CD4-positive, alpha-beta T cell (primary cell): ENCODE results near the gene MYOM3. TPM values are rescaled to one million over a fixed set of nuclear protein-coding genes. Genes with fewer than 3 reads are reported as not detected.

Experiments used
- ATAC-seq: fragments of 200-7000 bp; cut with Tn5 transposase; one replicate; pipeline ENCODE4 v1.10.0; 2022; ENCODE audit warnings: mild to moderate bottlenecking; ENCODE audit not compliant: poor library complexity
- CTCF ChIA-PET: fragments of 350-600 bp; sonication (Branson Sonifier 250); formaldehyde crosslinking; loops from one replicate; lab custom pipeline; 2021; ENCODE audit warnings: antibody characterized with exemption, inconsistent platforms; lab: Charles Lee
- POLR2A ChIA-PET: fragments of 350-600 bp; sonication (Branson Sonifier 250); formaldehyde crosslinking; loops from one replicate; lab custom pipeline; 2021; ENCODE audit warnings: antibody characterized with exemption, inconsistent platforms; lab: Charles Lee
- DNase-seq, 14 experiments: peaks; one replicate each; pipeline ENCODE4 v3.0.0-alpha.2; 2013 to 2020; ENCODE audit warnings: mixed read lengths in 2 of 14
- H3K27ac ChIP-seq, 2 donors: one replicate each; pipeline versions ENCODE4 v1.5.1 to v1.7.0; 2013; ENCODE audit warnings: low read length in 2 of 2, low read depth in 1 of 2, mild to moderate bottlenecking in 1 of 2
- H3K27me3 ChIP-seq, 2 experiments: 1 replicate in 1 of 2; 2 replicates in 1 of 2; pipeline versions ENCODE4 v1.6.1 to v1.7.0; 2013; ENCODE audit warnings: low read length in 2 of 2, control low read depth in 1 of 2, mild to moderate bottlenecking in 1 of 2, moderate library complexity in 1 of 2; ENCODE audit not compliant: insufficient read depth in 2 of 2, control insufficient read depth in 1 of 2
- H3K36me3 ChIP-seq: one replicate; pipeline ENCODE4 v1.6.1; 2013; ENCODE audit warnings: low read length, control low read depth; ENCODE audit not compliant: insufficient read depth
- H3K4me1 ChIP-seq: one replicate; pipeline ENCODE4 v1.6.1; 2013; ENCODE audit warnings: low read length, control low read depth; ENCODE audit not compliant: insufficient read depth
- H3K4me3 ChIP-seq: one replicate; pipeline ENCODE4 v1.5.1; 2013; ENCODE audit warnings: mild to moderate bottlenecking, low read length, moderate library complexity
- H3K9me3 ChIP-seq, 2 experiments: 1 replicate in 1 of 2; 2 replicates in 1 of 2; pipeline versions ENCODE4 v1.6.1 to v1.7.0; 2013; ENCODE audit warnings: low read length in 2 of 2, mild to moderate bottlenecking in 2 of 2, control low read depth in 1 of 2, moderate library complexity in 1 of 2; ENCODE audit not compliant: control insufficient read depth in 1 of 2, insufficient read depth in 1 of 2
- H3K27ac Mint-ChIP-seq: one replicate; pipeline ENCODE4 v1.8.0; 2020; ENCODE audit warnings: mixed read lengths
- H3K27me3 Mint-ChIP-seq: one replicate; pipeline ENCODE4 v1.8.0; 2021; ENCODE audit warnings: mixed read lengths
- H3K36me3 Mint-ChIP-seq: one replicate; pipeline ENCODE4 v1.8.0; 2021; ENCODE audit warnings: low read depth, mixed read lengths
- H3K4me1 Mint-ChIP-seq: one replicate; pipeline ENCODE4 v1.8.0; 2021; ENCODE audit warnings: low read depth, mixed read lengths
- H3K4me3 Mint-ChIP-seq: one replicate; pipeline ENCODE4 v1.8.0; 2020; ENCODE audit warnings: mild to moderate bottlenecking, mixed read lengths
- H3K9me3 Mint-ChIP-seq: one replicate; pipeline ENCODE4 v1.8.0; 2020; ENCODE audit warnings: mixed read lengths
- intact Hi-C, 2 experiments: fragments of 100-400 bp; cut with DNase I in 1 of 2; cut with micrococcal nuclease in 1 of 2; formaldehyde crosslinking; loops; one replicate each; pipeline versions ENCODE4 v1.15.1 to v1.9.0; 2023 to 2025; cut with DNase I, micrococcal nuclease
- total RNA-seq, 174 experiments: library from RNA in 2 of 174; stranded (reverse) in 2 of 174; gene quantifications; one replicate each; pipeline ENCODE4 v1.2.3 and lab custom pipeline; 2021 to 2026
- TF ChIP-seq, protein P1 (sequence below): fragments of 200-600 bp; IDR thresholded peaks from one replicate; pipeline ENCODE4 v1.8.0; 2022; ENCODE audit warnings: antibody characterized with exemption, mild to moderate bottlenecking

MYOM3 gene
- total RNA-seq, 2 experiments from 2014 or later: not detected

DNA sequence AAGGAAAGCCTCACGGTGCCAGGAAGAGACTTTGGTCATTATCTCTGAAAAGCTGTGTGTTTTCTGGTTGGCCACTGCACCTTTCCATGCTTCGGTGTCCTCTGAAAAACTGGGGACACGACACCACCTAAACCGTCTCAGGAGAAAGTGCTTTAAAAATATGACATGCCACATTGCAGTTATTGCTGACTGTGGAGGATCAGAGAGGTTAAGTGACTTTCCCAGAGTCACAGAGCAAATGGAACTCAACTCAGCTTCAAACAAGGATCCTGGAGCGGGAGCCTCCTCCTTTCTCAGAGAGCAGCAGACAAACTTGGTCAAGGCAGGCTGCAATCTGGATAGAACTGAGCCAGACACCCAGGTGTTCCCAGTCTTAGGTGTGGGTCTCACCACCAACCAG, 13.8 kb downstream of the MYOM3 start:
- no peaks in the 10 kb centered on the region for H3K9me3 ChIP-seq
- Mint-ChIP-seq H3K27ac (no peak overlapping the region), H3K36me3 (no peaks in the 10 kb centered on the region), H3K27me3 (peaks cover 12% of the 10 kb centered on the region), H3K9me3 (no peaks in the 10 kb centered on the region), H3K4me1 (no peaks in the 10 kb centered on the region), H3K4me3 (no peak overlapping the region)
- ATAC-seq: no peak
- ChIA-PET CTCF (no interaction called here), POLR2A (no interaction called here)
- no peak overlapping the region for H3K27ac ChIP-seq
- no peaks in the 10 kb centered on the region for H3K36me3 ChIP-seq
- TF ChIP-seq, protein P1, sequence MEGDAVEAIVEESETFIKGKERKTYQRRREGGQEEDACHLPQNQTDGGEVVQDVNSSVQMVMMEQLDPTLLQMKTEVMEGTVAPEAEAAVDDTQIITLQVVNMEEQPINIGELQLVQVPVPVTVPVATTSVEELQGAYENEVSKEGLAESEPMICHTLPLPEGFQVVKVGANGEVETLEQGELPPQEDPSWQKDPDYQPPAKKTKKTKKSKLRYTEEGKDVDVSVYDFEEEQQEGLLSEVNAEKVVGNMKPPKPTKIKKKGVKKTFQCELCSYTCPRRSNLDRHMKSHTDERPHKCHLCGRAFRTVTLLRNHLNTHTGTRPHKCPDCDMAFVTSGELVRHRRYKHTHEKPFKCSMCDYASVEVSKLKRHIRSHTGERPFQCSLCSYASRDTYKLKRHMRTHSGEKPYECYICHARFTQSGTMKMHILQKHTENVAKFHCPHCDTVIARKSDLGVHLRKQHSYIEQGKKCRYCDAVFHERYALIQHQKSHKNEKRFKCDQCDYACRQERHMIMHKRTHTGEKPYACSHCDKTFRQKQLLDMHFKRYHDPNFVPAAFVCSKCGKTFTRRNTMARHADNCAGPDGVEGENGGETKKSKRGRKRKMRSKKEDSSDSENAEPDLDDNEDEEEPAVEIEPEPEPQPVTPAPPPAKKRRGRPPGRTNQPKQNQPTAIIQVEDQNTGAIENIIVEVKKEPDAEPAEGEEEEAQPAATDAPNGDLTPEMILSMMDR: no peak
- intact Hi-C loops: no loop called here
- DNase-seq: no peak
- H3K27me3 ChIP-seq: no peaks in the 10 kb centered on the region
- no peak overlapping the region for H3K4me3 ChIP-seq
- H3K4me1 ChIP-seq: no peaks in the 10 kb centered on the region

DNA sequence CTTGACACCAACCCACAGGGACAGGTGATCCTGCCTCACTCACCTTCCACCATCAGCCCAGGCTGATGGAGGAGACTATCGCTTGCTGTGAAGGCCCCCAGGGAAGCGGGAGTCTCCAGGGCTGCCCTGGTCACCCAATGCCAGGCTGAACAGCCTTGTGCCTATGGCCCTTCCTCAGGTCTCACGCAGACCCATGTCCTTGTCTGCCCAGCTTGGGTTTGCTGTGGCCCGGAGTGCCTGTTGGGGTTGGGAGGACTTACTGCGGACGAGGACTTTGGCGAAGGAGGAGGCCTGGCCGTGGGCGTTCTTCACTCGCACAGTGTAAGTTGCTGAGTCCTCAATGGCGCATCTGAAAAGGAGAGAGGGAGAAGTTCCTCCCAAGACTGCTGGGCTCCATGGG, 14.3 kb downstream of the MYOM3 start:
- Mint-ChIP-seq H3K9me3 (no peaks in the 10 kb centered on the region), H3K4me3 (no peak overlapping the region), H3K36me3 (no peaks in the 10 kb centered on the region), H3K27ac (no peak overlapping the region), H3K27me3 (peaks cover 12% of the 10 kb centered on the region), H3K4me1 (no peaks in the 10 kb centered on the region)
- H3K4me1 ChIP-seq: no peaks in the 10 kb centered on the region
- TF ChIP-seq, protein P1: no peak
- CTCF ChIA-PET: no interaction called here
- no peaks in the 10 kb centered on the region for H3K27me3 ChIP-seq
- no peaks in the 10 kb centered on the region for H3K9me3 ChIP-seq
- ATAC-seq: no peak
- H3K36me3 ChIP-seq: no peaks in the 10 kb centered on the region
- H3K4me3 ChIP-seq: no peak overlapping the region
- DNase-seq: no peak
- POLR2A ChIA-PET: no interaction called here
- intact Hi-C loops: no loop called here
- no peak overlapping the region for H3K27ac ChIP-seq

DNA sequence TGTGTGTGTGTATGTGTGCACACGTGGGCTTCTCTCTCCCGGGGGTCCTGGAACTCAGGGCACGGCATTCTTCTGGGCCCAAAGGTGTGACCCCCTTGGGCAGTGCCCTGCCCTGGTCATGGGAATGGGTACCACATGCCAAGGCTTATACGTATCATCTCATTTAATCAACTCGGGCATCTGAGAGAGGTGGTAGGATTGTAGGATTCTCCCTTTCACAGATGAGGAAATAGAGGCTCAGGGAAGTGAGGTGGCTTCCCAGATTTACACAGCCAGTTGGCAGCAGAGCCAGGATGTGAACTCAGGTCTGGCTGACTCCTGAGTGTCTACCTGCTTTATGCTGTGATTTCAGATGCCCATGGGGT, 15.2 kb downstream of the MYOM3 start:
- no peak overlapping the region for H3K27ac ChIP-seq
- Mint-ChIP-seq H3K27ac (no peak overlapping the region), H3K4me1 (no peaks in the 10 kb centered on the region), H3K27me3 (peaks cover 12% of the 10 kb centered on the region), H3K9me3 (no peaks in the 10 kb centered on the region), H3K36me3 (no peaks in the 10 kb centered on the region), H3K4me3 (no peak overlapping the region)
- POLR2A ChIA-PET: no interaction called here
- CTCF ChIA-PET: no interaction called here
- no peaks in the 10 kb centered on the region for H3K27me3 ChIP-seq
- intact Hi-C loops: no loop called here
- ATAC-seq (no peak), DNase-seq (no peak)
- no peaks in the 10 kb centered on the region for H3K36me3 ChIP-seq
- no peak overlapping the region for H3K4me3 ChIP-seq
- H3K4me1 ChIP-seq: no peaks in the 10 kb centered on the region
- no peaks in the 10 kb centered on the region for H3K9me3 ChIP-seq
- TF ChIP-seq, protein P1: no peak
